Measurements from ENCODE around the gene ALCAM.
"Not testable (repeated sequence)": the region's sequence is repeated elsewhere in the genome, so short reads cannot be mapped to it uniquely, and the experiment has no call there.

The ALCAM gene

DNA sequence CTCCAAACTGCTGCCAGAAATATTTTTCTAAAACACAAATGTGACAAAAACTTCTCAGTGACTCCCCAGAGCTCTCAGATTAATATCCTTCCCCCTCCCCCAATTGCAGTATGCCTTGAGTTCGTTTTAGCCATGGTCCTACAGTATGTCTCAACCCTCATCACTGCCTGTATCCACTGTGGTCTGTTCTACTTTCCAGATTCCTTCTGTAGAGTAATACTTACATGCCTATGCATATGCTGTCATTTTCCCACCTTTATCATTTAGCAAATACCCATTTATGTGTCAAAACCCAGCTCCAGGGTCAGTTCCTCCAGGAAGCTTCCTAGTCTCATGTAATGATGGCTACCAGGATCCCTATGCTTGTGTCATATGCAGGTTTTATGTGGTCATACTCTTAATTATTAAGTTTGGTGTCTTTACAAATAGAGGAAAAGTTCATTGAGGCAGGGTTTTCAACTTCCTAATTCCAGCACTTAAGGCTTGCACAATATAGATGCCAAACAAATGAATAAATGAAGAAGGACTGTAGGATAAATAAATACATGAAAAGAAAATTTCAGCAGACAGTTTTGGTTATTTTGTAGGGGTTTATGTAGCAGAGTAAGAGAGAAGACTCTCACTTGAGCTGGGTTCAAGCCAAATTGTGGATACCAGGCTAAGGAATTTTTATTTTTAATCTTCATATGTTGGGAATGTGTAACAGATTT is 170.8 kb downstream of the ALCAM start:
- DNase-seq: no peak

- no peak for DNase-seq
Measured at GRCh38 chr3:105538483-105538882, 171.8 kb downstream of the ALCAM start.

- DNase-seq: no peak
Measured at GRCh38 chr3:105539897-105540296, 173.2 kb downstream of the ALCAM start.

GRCh38 chr3:105542282-105543019 is 175.7 kb downstream of the ALCAM start:
- DNase-seq: no peak

GRCh38 chr3:105545051-105545450 is 178.3 kb downstream of the ALCAM start:
- DNase-seq: no peak

DNA sequence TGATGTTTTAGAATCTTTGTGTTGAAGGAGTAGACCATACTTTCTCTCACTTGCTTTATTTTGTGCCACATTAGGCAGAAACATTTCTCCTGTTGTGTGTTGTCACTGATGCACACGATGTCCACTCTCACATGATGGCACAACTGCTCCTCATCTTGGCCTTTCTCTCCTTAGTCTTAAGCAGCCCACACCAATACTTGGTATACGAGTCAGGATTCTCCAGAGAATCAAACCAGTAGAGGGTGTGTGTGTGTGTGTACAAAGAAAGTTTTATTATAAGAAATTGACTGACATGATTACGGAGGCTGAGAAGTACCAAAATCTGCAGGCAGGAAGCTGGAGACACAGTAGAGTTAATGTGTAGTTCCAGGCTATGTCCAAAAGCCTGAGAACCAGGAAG is 187.1 kb downstream of the ALCAM start:
- no peak for DNase-seq

DNA sequence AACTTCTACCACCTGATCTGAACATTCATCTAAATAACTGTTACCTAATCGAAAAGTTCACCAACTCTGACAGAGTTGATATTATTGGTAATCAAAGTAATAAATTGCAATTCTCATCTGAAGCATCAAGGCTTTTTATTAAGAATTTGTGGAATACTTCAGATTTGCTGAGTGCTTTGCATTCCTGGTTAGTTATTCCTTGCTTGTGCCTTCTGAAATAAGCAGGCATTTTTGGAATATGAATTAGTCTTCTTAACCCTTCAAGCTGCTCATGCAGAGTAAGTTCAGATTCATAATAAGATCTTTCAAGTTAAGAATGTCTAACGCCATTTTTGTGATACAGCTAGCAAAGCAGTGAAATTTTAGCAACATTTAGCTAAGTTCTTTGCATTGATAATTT is 188.5 kb downstream of the ALCAM start:
- no peak for DNase-seq

DNA sequence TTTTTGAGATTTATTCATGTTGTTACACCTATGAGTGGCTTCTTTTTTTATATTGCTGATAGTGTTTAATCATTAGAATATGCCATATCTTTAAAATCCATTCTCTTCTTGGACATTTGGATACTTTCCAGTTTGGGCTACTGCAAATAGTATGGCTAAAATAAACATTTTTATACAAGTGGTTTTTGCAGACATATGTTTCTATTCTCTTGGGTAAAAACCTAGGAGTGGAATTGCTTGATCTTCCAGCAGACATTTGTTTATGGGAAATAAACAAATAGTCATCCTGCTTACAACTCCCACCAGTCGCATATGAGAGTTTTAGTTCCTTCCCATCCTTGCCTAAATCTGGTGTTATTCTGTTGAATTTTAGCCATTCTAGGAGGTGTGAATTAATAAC is 193.1 kb downstream of the ALCAM start:
- DNase-seq: no peak

GRCh38 chr3:105561876-105562275 is 195.2 kb downstream of the ALCAM start:
- DNase-seq: no peak

GRCh38 chr3:105564546-105565288 is 198.0 kb downstream of the ALCAM start:
- DNase-seq: no peak

DNA sequence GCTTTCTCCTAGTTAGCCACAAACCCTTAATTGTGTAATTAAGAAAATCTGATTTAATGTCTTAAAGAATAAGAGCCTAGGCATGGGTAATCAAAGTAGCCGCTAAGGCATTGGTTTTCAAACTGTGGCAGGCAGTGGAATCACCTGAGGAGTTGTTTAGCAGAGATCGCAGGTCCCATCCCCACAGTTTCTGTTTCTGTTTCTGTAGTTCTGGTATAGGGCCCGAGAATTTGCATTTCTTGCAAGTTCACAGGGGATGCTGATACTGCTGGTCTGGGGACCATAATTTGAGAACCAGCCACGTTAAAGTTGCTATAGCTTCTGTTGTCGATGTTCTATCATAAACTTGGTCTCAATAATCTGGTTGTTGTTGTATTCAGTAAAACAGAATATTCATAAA is 204.3 kb downstream of the ALCAM start:
- no peak for DNase-seq

GRCh38 chr3:105572501-105572900 is 205.8 kb downstream of the ALCAM start:
- DNase-seq: no peak

DNA sequence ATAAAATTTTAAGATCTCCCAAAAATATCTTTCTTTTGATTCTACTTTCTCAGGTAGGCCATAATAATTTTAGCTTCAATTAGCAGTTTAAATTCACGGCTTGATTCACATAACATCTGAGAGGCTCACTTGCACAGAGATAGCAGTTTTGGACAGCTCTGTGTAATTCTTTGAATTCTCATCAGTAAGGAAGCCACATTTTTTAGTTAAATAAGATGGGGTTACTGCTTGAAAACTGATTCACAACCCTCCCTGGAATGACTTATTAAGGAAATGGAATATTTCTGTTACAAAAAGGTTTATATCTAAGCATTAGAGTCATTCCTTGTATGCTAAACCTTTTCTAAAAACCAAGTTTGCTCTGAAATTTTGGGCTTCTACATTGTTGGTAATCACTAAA is 212.7 kb downstream of the ALCAM start:
- no peak for DNase-seq

GRCh38 chr3:105580296-105580965 is 213.7 kb downstream of the ALCAM start:
- DNase-seq: no peak

- DNase-seq: no peak
Measured at GRCh38 chr3:105582015-105582414, 215.3 kb downstream of the ALCAM start.

DNA sequence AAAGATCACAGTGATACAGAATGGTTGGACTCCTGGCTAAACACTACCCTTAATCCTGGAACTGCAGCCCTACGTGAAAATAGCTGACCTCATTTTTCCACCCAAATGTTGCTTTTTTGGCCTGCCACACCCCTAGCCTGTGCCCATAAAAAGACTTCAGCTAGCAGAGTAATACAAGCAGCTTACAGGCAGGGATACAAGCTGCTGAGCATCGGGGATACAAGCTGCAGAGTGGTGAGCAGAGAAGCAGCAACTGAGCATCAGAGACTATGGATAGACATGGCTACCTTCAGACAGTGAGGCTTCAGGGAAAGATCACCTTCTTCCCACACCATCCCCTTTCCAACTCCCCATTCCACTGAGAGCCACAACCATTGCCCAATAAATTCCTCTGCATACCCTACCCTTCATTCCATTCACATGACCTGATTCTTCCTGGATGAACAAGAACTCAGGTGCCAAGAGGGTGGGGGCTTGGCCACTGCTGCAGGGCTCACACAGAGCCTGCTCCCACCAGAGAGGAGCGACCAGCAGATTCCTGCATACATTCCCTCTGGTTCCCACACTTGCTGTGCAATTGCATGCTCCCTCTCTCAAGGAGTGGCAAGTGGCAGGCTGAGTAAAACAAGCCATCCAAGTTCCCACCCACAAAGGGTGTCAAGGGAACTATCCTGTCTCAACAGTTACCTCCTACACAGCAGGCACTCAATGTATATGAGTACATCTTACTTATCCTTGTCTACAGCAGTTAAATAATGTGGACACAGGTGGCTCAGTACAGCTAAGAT is 217.5 kb downstream of the ALCAM start:
- no peak for DNase-seq

DNA sequence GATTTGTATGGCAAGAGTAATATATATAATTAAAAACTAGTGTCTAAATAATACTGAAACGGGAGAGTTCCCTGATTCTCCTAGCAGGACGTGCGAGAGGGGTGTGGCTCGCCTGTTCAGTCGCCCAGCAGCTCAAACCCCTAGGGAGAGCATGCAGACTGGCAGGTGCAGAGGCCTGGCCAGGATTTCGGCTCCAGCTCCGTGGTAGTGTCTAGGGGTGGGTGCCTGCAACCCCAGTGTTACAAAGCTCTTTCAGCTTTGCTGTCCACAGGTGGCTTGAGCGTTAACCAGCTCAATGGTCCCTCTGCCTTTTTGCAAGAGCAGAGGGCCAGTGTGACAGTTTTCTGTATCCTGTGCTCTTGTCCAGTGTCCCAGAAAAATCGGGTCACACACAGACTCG is 226.6 kb downstream of the ALCAM start:
- no peak for DNase-seq

GRCh38 chr3:105594219-105594618 is 227.5 kb downstream of the ALCAM start:
- no peak for DNase-seq

DNA sequence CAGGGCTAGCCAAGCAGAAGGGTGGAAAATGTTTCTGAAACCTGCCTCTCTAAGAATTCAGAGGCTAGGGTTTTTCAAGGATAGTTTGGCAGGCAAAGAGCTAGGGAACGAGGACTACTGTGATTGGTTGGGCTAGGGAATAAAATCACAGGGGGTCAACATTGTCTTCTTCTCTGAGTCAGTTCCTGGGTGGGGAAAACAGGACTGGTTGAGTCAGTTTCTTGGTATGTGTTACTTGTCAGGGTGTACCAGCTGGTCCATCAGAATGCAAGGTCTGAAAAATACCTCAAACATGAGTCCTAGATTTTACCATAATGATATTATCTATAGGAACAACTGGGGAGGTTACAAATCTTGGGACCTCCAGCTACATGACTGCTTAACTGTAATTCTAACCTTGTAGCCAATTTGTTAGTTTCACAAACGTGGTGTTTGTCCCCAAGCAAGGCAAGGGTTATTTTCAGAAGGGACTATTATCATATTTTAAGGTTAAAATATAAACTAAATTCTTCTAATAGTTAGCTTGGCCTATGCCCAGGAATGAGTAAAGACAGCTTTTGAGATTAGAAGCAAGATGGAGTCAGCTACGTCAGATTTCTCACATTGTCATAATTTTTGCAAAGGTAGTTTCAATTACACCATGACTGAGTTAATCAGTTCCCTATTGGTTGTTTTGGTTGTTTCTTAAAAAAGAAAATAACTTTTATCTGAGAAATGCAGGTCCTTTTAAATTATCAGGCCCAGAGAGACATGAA is 231.5 kb downstream of the ALCAM start:
- no peak for DNase-seq

DNA sequence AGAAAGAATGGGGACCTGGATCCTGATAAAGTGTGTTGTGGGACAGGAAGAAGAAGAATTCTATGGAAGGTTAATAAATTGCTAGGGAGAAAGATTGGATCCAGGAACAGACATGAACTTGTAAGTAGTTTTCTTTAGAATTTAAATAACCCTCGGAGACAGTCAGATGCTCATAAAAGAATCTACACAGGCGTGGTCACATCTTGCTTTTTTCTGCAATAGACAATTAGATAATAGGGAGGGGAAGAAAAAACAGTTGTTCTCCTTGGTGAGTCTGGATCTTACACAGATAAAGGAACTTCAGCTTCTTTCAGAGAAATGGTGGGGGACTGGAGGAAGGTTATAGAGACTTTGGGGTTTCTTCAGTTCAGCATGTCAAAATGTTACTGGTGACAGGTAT is 232.6 kb downstream of the ALCAM start:
- no peak for DNase-seq

DNA sequence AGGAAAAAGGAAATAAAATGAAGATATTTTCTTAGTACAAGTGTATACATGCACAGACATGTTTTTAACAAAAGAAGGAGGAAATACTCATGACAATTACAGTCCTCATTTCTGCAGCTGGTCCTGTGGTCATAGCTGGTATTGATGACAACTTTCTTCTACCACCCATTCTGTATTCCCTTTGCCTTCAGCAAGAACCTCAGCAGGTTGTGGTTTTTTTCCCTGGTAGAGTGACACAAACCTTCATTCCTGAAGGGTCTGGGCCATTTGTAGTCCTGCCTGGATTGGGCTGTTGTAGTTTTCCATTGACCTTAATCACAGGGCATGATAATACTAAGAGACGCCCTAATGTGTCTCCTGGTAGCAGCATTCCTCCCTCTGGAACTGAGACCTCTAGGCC is 235.0 kb downstream of the ALCAM start:
- not testable (repeated sequence) for DNase-seq

DNA sequence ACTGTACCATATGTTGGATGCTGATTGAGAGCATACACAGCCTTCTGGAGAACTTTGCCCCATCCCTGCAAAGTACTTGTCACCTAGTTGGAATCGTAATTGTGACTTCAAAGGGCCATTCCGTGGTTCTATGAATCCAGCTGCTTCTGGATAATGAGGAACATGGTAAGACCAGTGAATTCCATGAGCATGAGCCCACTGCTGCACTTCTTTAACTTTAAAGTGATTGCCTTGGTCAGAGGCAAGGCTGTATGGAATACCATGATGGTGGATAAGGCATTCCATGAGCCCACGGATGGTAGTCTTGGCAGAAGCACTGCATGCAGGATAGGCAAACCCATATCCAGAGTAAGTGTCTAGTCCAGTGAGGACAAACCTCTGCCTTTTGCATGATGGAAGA is 235.6 kb downstream of the ALCAM start:
- not testable (repeated sequence) for DNase-seq
